22Rv1 (cell line): ENCODE measurements around the gene PI4K2A.
"Not testable (repeated sequence)": the region's sequence is repeated elsewhere in the genome, so short reads cannot be mapped to it uniquely, and the experiment has no call there.

Experiments
- H3K27ac ChIP-seq: fragments of 450-650 bp; 2 replicates; pipeline ENCODE4 v1.5.1; 2017
- ZFX ChIP-seq: fragments of 450-650 bp; IDR thresholded peaks from 2 replicates; pipeline ENCODE4 v1.6.1; 2017; ENCODE audit warnings: antibody characterized with exemption, borderline replicate concordance
- TF ChIP-seq, protein P1 (sequence below): fragments of 450-650 bp; IDR thresholded peaks from 2 replicates; pipeline ENCODE4 v1.5.1; 2017; ENCODE audit warnings: mild to moderate bottlenecking

Gene PI4K2A

GRCh38 chr10:97686301-97686961 is 46.0 kb downstream of the PI4K2A start:
- no peak for TF ChIP-seq ZFX
- TF ChIP-seq, protein P1, sequence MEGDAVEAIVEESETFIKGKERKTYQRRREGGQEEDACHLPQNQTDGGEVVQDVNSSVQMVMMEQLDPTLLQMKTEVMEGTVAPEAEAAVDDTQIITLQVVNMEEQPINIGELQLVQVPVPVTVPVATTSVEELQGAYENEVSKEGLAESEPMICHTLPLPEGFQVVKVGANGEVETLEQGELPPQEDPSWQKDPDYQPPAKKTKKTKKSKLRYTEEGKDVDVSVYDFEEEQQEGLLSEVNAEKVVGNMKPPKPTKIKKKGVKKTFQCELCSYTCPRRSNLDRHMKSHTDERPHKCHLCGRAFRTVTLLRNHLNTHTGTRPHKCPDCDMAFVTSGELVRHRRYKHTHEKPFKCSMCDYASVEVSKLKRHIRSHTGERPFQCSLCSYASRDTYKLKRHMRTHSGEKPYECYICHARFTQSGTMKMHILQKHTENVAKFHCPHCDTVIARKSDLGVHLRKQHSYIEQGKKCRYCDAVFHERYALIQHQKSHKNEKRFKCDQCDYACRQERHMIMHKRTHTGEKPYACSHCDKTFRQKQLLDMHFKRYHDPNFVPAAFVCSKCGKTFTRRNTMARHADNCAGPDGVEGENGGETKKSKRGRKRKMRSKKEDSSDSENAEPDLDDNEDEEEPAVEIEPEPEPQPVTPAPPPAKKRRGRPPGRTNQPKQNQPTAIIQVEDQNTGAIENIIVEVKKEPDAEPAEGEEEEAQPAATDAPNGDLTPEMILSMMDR = no peak
- no peak overlapping the region for H3K27ac ChIP-seq

DNA sequence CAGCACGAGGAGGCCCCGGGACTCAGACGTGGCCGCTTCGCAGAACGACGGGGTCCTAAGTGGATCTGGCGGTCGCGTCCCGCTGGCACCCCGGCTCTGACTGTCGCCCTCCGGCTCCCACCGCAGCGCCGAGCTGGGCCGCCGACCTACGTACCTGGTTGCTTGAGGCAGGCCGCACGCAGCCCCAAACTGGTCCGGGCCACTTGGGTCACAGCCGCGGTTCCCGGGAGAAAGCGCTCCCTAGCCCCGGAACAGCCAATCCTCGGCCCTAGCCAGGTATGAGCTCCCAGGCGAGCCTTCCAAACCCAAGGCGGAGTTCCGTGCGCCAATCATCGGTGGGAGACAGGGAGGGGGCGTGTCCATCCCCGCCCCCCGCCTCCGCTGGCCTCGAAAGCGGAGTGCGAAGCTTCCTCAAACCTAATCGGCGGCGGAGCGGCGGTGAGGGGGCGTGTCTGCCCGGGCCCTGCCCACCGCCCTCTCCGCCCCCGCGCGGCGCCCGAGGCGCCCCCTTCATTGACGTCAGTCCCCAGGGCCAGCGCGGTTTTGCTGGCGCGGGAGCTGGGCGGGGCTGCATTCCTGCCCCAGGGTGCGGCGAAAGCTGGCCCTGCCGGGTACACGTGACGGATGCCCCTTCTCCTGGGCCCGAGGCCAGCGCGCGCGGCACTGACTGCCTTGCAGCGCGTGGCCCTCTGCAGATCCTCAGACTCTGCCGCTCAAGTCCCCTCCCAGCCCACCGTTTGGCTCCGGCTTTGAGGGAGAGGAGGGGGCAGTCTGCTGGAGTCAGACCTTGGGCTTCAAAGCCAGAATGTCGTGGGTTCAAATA is 46.7 kb downstream of the PI4K2A start, which contains the start of gene AVPI1:
AVPI1 (minus strand) TSS at position 280 of the 823 bp plus-strand sequence. CDS start 7,336 bp downstream, outside the sequence.
- H3K27ac ChIP-seq = peak within 1 kb of the TSS; percentile 61
- TF ChIP-seq, protein P1 = no peak
- no peak for TF ChIP-seq ZFX

GRCh38 chr10:97687785-97688781 is 47.6 kb downstream of the PI4K2A start:
- peak overlapping the region; percentile 61 for H3K27ac ChIP-seq
- TF ChIP-seq ZFX = no peak
- TF ChIP-seq, protein P1 = no peak

DNA sequence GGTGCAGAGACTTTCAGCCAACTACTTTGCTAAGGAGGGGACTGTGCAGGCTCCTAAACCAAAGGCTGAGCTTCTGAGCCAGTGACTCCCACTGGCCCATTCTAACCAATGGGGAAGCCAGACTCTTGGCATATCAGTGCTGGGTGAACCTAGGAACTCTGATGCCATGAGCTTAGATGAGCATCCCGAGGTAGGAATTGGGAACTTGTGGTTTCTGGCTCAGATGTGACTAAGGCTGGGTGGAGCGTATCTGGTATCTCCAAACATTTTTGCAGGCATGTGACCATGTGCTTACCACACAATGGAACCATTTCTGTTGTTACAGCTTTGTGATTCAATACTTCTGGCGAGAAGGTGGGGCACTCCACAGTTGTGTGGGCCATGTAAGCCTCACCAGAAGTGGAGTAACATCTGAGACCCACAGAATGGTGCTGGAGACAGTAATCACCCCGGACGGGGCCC is 49.1 kb downstream of the PI4K2A start:
- TF ChIP-seq, protein P1 = no peak
- TF ChIP-seq ZFX = no peak
- no peak overlapping the region for H3K27ac ChIP-seq

GRCh38 chr10:97690133-97690532 is 49.7 kb downstream of the PI4K2A start:
- H3K27ac ChIP-seq = no peak overlapping the region
- TF ChIP-seq ZFX = no peak
- TF ChIP-seq, protein P1 = no peak

DNA sequence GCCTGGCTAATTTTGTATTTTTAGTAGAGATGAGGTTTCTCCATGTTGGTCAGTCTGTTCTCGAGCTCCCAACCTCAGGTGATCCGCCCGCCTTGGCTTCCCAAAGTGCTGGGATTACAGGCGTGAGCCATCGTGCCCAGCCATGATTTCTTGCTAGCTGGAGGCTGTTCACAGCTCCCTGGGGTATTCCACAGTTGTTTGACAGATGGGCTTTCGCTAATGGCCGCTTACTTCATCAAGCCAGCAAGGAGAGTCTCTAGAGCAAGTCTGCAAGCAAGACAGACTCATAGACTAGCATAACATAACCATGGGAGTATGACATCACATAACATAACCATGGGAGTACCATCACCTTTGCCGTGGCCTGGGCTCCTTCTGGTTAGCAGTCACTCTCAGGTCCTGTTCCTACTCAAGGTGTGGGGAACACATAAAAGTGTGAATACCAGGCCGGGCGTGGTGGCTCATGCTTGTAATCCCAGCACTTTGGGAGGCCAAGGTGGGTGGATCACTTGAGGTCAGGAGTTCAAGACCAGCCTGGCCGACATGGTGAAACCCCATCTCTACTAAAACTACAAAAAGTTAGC is 57.7 kb downstream of the PI4K2A start:
- H3K27ac ChIP-seq = not testable (repeated sequence)
